H1 (cell line): ENCODE results near the gene SH3PXD2A. TPM values are rescaled to one million over a fixed set of nuclear protein-coding genes. Genes with fewer than 3 reads are reported as not detected.

Source experiments
- CEBPB ChIP-seq: IDR thresholded peaks from 2 replicates; pipeline ENCODE4 v1.6.1; 2012; ENCODE audit warnings: low read depth, low read length
- HDAC6 ChIP-seq: IDR thresholded peaks from one replicate; pipeline ENCODE4 v1.7.1; 2012; ENCODE audit warnings: low read depth, mild to moderate bottlenecking, inconsistent platforms, low read length, moderate library complexity
- polyA plus RNA-seq, 7 experiments: library from polyadenylated mRNA; depleted of rRNA in 3 of 7; stranded (reverse) in 5 of 7; unstranded in 2 of 7; fragments of >200 nt in 5 of 7; fragments of 200-250 nt in 2 of 7; gene quantifications; 1 replicate in 5 of 7; 2 replicates in 1 of 7; 4 replicates in 1 of 7; pipeline versions ENCODE4 v1.2.1 to v1.2.3, GENCODE V29; 2011 to 2013; ENCODE audit warnings: missing spikeins in 2 of 7, mixed read lengths in 2 of 7
- total RNA-seq: library from RNA; stranded (reverse); fragmentation: NEBNext Ultra II Directional; extraction: Animal tissue kit (Norgen Biotek cat#: 25700); gene quantifications from 2 replicates; pipeline ENCODE4 v1.2.1, GENCODE V29; 2021

SH3PXD2A gene
- total and polyA plus RNA-seq, 2 of the 8 experiments (the other 6 are each of a cell fraction or from before 2014, with no cell fraction given): 5.4 to 16.3 TPM

DNA sequence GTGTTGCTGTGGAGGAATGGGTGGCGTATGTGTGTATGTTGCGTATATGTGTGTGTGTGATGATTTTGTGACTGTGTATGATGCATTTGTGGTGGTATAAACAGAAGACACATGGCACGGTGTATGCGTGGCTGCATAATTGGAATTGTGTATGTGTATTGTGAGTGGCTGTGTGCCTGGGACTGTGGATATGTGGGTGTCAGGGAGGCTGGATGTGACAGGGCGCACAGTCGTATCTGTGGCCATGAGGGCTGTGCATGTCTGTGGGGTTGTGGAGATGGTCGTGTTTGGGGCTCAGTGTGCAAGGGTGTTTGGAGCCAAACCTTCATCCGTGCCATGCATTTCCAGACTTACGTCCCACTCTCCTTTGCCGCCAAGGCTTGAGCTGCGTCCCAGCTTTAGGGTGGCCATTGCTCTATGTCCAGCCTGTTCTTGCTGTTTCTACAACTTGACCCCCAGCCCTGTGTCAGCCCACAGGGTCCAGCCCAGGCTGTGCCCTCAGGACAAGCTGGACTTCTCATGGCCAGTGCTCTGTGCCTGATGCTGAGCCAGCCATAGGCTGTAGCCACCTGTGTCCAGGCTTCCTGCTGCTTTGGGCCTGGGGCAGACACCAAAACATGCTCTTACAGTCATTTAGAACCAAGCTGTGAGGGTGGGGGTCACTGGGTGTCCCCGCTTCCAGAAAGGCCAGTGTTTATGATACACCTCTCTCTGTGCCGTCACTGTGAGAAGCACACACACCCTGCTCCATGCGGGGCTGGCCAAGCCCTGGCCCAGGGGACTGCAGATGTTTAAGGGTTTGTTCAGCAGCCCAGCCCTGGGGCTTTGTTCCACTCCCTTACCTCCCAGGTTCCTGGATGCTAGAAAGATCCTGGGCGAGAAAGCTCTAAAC is 234.2 kb downstream of the SH3PXD2A start (continued):
- TF ChIP-seq CEBPB: no peak
- no peak for TF ChIP-seq HDAC6
